NCI-H2107 treated with DMSO at 0.1 percent for 48 hours (cell line): ENCODE results near the gene MCRIP2.
"Not testable (repeated sequence)": the region's sequence is repeated elsewhere in the genome, so short reads cannot be mapped to it uniquely, and the experiment has no call there.

Source experiments
- DNase-seq: peaks from one replicate; lab custom pipeline; 2025; ENCODE audit not compliant: unreplicated experiment; lab: John Stamatoyannopoulos, UW

Gene MCRIP2, protein sequence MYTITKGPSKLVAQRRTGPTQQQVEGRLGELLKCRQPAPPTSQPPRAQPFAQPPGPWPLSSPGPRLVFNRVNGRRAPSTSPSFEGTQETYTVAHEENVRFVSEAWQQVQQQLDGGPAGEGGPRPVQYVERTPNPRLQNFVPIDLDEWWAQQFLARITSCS

DNA sequence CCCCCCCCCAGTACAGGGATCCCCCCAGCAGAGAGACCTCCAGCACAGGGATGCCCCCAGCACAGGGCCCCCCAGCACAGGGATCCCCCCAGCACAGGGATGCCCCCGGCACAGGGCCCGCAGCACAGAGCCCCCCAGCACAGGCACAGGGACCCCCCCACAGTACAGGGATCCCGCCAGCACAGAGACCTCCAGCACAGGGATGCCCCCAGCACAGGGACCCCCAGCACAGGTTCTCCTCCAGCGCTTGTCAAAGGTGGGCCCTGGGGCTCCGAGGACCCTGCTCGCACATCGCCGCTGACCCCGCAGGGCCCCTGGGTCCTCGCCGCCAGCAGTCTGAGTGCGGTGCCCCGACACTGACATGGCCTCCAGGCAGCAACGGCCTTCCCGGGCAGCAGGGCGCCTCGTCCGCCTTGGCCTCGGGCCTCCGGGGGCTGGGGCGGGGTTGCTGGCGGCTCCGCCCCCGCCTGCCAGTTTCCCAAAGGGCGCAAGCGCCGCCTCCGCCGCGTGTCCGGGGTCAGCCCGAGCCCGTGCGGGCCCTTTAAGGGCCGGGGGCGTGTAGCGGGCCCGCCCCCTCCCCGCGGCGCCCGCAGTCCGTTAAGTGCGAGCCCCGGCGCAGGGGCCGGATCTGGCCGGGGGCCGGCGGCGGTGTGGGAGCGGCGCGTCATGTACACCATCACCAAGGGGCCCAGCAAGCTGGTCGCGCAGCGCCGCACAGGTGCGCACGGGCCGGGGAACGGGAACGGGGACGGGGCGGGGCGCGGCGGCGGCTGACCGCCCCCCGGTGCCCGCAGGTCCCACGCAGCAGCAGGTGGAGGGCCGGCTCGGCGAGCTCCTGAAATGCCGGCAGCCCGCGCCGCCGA is at the start of gene MCRIP2:
TSS of gene MCRIP2 (plus strand) at position 503 of the 863 bp plus-strand sequence. CDS start at position 667, 164 bp downstream.
- DNase-seq, result peak; percentile 21

DNA sequence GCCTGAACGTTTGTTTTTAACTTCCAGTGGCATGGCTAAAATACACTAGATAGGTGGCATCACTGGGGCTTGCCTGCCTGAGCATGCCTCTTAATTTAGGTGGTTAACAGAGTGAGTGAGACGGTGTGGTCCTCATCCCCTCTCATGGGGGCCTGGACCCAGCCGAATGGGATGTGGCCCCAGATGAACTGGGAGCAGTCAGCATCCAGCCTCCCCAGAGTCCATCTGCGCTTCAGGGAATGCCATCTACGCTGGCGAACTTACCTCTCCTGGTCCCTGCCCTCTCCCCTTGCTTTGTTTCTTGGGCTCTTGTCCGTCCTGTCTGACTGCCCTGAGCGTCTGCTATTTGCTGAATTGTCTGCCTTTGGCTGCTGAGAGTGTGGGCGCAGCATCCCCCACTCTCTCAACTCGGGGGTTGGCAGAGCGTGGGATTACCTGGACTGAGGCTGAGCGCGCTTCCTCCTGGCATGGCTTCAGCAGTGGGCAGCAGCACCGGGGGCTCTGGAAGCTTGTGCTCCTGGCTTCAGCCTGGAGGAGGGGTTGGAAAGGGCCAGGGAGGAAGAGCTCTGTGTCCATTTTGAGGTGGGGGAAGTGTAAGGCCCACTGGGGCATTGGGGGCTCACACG is 49.6 kb upstream of the MCRIP2 start:
- no peak for DNase-seq

DNA sequence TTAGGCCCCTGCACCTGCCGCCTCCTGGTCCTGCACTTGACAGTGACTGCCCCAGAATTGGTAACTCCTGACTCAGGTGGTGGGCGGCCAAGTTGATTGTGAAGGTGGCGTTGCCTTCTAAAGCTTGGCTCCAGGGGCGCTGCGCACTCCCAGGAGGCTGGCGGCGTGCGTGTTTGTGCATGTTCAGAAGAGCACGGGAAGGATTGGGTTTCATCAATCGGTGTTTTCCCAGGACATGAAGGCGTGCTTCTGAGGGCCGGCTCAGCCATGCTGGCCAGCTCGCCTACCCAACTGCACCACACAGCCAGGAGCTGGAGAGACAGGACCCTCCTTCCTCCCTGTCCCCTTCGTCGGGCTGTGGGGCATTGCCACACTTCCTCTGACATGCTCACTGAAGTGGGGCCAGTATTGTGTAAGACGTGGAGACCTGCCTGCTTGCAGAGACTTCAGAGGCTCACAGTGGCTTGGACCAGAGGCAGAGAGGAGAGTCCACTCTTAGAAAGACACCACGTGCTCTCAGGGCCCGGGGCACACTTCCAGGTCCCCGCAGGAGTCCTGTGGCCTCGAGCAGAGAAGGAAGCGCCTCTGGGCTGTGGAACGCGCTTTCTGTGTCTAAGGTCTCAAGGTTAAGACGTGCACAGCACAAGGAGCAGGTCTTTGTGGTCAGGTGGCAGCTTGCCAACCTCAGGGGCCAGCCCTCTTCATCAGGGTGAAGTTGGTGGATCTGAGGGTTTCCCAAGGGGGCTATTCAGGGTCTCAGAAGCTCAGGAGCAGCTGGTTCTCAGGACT is 48.9 kb upstream of the MCRIP2 start:
- peak; percentile 81 for DNase-seq

DNA sequence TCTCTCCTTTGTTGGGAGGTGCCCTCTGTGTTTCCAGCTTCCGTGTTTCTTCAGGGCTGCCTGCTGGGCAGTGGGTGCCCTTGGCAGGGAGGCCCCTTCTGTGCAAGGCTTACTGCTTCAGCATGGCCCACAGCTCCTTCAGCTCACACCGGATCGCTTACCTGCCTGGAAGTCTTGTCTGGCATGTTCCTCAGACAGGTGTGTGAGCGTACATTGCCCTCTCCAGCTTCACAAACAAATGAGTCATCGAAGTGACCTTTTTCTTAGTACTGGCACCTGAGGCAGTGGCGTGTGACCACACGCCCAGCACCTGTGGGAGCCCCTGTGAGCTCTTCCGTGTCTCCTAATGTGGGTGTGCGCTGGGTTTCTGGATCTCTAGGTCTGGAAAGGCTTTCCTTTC is 48.2 kb upstream of the MCRIP2 start:
- DNase-seq, result peak; percentile 83

DNA sequence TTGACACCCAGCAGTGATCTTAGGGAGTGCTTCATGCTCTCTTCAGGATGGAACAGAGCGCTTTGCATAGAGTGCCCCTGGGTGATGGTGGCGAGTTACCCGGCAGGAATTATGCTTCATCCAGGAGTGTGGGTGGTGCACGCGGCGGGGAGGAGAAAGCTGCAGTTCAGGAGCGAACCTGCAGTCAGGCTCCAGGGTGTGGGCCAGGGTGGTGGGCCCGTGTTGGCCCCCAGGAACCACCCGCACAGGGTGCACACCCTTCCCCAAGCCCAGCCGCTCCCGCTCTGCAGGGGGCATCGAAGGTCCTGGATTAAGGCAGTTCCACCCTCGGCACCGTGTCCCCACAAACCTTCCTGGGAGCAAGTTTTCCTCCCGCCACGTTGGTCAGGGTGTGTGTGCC is 47.8 kb upstream of the MCRIP2 start:
- no peak for DNase-seq

DNA sequence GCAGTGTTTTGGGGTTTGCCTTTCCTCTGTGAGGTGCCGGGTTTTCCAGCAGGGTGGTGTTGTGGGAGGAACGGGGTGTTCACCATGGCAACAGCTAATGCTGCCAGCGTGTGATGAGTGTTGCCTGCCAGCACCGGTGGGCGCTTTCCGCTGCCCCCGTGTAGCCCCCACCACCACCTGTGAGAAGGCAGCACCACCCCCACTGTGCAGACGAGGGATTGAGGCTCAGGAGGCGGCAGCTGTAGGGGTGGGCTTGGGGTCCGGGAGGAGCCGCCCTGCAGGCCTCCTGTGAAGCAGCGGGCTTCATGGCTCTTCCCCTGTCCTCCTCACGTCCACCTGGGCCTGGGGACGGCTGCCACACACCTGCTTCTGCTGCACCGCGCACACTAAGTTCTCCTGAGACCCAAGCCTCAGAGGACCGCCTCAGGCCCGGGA is 46.5 kb upstream of the MCRIP2 start:
- DNase-seq, result no peak

DNA sequence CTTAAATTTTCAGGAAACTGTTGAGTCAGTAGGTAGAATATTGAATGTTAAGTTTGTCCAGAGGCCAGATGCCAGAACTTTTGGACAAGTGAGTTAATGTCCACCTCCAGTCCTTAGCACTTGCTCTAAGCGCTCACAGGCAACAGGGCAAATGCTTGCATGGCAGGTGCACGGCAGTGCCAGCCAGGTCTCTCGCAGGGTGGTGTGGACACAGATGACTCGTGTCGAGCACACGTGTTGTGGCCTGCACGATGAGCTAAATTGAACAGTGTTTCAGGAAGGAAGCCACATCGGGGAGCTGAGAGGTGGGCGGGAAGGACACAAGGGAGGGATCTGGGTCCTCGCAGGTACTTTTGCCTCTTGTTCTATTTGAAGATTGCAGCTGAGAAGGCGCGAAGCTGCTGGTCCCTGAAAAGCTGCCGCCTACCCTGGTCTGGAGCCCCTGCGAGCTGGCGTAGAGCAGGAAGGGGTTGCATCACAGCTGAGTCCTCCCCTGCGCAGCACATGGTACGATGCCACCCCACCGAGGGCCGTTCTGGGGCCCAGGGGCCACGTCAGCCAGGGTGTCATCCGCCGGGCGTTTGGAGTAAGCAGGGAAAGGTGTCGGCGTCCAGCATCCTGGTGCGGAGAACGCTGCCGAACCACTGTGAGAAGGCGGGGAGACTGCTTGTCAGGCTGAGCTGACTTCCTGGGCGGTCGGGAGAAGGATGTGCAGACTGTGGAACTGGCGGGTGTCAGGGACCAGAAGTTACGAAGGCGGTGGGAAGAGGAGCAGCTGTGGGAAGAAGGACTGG is 45.5 kb upstream of the MCRIP2 start:
- DNase-seq, result no peak

DNA sequence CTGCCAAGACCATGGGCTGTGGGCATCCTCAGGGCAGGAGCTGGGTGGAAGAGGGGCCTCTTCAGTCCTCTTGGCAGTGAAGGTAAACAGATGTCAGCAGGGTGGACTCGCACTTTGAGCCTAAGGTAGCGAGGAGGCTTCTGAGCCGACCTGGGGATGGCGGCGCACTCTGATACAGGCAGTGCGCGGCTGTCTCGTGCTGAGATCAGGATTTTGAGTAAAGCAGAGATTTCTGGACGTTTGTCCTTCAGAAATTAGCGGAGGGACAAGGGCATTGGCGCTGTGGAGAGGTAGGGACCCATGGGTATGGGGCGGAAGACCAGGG is 44.9 kb upstream of the MCRIP2 start:
- DNase-seq, result no peak

DNA sequence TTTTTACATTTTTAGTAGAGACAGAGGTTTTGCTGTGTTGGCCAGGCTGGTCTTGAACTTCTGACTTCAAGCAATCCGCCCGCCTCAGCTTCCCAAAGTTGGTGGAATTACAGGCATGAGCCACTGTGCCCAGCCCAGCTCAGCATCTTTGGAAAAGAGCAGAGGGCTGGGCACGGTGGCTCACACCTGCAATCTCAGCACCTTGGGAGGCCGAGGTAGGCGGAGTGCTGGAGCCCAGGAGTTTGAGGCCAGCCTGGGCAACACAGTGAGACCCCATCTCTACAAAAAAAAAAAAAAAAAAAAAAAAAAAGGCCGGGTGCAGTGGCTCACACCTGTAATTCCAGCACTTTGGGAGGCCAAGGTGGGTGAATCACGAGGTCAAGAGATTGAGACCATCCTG is 44.0 kb upstream of the MCRIP2 start:
- DNase-seq, result not testable (repeated sequence)

DNA sequence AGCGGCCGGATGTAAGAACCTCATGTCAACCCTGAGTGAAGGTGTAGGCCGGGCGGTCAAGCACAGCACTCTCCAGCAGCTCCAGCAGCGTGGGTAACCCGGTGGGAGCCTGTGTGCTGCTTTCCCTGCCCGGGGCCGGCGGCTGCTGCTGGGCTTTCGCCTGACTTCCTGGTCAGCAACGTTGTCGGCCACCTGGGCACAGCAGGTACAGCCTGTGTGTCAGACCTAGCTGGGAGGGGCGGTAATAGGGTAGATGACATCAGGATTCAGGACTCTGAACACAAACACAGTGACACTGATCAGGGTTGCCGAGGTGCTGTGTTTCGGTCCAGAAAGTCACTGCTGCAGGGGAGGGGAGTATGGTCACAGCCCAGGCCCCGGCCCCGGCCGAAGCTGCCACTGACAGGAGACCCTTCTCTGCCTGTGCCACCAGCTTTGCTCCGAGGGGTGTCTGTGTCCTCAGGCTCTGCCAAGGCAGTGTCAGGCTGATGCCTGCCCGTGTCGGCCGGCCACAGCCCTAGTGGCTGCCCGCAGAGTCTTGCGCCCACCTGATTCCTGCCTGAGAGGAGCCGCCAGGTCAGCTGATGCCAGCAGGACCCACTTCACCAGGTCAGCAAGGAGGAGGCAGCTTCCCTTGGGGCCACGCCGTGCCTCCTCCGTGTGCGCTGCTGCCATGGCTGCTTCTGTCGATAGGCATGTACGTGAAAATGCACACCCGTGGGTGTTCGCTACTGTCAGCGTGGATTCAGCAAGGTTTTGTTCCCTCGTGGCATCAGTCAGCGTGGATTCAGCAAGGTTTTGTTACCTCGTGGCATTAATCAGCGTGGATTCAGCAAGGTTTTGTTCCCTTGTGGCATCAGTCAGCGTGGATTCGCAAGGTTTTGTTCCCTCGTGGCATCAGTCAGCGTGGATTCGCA is 42.5 kb upstream of the MCRIP2 start:
- DNase-seq, result no peak

DNA sequence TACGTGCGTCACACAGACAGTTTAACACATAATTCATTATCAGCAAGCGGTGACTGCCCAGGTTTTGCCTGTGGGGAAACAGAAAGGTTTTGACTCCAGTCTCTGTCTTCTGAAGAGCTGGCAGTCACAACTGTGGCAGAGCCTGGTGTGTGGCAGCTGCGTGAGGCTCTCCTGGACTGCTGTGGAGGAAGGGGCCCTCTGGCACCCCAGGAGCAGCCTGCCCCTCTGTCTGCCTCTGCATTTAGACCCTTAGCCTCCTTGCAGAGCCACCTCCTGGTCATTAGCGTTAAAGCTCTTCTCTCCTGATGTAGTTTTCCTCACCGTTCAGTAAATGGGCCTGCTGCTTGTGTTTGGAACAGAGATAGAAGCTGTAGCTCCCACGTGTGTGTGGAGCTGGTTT is 40.8 kb upstream of the MCRIP2 start:
- no peak for DNase-seq

DNA sequence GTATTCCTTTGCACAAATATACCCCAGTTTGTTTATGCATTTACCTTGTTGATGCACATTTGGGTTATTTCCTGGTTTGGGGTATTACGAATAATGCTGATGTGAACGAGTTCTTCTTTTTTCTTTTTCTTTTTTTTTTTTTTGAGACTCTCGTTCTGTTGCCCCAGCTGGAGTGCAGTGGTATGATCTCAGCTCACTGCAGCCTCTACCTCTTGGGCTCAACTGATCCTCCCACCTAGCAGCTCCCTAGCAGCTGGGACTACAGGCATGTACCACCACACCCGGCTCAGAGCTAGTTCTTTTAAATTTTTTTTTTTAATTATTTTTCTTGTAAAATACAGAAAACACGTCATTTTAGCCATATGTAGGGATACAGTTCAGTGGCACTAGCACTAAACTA is 37.7 kb upstream of the MCRIP2 start:
- no peak for DNase-seq

DNA sequence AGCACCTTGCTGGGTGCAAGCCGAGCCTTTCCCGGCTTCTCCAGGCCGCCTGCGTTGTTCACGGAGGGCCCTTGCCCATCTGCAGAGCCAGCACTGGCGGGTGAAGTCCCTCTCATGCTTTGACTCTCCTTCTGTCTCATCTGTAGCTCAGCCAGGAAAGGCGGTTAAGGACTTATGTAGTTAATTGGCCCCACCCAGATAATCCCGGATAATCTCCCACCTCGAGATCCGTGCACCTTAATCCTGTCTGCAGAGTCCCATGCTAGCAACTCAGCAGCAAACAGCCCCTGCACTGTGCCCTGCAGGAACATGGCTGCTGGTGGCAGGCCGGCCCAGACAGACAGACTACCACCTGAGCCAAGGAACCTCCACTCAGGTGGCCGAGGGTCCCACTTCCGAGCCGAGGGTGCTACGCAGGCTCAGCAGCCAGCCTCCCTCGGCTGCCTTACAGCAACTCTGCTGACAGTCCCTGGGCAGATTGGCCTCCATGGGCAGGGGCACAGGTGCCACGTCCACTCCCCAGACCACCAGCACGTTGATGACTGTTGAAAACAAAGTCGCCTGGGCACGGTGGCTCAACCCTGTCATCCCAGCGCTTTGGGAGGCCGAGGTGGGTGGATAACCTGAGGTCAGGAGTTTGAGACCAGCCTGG is 34.8 kb upstream of the MCRIP2 start:
- no peak for DNase-seq

DNA sequence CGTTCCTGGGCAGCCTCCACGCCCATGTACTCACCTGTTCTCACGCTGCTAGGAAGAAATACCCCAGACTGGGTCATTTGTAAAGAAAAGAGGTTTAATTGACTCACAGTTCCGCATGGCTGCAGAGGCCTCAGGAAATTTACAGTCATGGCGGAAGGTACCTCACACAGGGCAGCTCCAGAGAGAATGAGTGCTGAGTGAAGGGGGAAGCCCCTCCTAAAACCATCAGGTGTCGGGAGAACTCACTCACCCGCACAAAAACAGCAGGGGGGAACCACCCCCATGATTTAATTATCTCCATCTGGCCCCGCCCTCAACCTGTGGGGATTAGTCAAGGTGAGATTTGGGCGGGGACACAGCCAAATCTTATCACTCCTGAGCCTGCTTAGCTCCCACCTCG is 33.6 kb upstream of the MCRIP2 start:
- DNase-seq, result no peak

DNA sequence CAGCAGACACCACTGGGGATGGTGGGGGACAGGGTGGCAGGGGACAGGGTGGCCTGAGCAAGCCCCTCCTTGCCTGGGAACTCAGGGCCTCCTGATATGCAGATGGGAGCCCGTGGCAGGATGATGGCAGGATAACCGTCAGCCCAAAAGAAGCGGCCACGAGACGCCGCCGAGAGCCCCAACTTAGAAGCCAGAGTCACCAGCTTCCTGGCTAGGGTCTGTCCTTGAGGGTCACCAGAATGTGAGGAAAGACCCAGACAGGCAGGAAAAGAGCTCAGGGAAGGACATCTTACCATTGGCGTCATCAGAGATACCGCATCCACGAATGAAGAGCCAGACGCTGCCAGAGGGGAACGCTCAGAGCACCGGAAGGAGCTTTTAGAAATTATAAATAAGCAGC is 32.3 kb upstream of the MCRIP2 start:
- DNase-seq, result no peak

DNA sequence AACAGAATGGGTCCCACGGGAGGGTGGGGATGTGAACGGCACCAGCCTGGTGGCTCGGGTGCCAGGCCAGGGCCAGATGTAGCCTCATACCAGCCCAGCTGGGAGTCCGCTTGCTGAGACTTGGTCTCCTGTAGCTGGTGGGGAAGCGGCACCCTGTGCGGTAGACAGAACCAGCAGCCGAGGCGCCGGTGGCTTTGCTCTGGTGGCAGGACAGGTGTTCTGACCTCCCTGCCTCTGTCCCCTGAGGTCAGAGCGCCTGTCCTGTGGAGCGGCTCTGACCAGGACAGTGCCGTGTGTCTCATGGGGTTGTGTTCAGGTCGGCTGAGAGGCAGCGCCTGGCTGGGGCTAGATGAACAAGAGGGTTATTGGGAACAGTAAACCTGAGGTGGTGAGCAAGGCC is 31.6 kb upstream of the MCRIP2 start:
- no peak for DNase-seq

DNA sequence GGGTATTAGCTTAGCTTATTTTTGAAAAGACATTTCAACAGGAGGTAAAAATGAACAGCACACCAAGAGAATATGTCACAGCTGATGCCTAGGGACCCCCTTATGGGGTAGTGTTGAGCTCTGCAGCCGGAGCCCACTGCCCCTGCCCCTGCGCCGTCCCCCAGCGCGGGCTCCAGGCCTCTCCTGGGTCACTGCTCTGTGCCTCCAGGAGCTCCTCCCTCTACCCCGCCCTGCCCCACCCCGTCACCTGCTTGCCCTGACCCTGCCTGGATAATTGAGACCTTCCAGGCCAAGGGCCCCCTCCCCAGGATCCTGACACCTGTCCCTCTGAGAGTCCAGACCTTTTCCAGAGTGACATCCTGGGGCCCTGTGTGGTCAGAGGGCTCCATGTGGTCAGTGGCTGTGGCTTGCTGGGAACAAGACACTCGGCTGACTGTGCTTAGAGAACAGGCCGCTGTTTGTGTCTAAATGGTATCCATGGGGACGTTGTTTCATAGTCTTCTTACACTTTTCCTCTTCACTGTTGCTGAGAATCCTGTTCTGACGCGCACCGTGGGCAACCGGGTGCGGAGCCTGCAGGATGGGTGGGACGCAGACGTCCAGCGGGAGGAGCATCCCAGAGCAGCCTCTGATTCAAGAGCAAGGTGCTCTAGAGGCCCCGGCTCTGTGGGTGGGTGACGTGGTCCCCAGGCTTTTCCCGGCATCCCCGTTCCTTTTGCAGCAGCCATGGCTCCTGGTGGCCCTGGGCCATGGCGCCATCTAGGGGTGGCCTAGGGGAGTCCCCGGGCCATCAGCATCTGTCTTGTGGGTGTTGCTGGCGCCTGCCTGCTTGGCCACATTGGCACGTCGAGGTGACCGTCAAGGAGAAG is 30.9 kb upstream of the MCRIP2 start:
- no peak for DNase-seq

DNA sequence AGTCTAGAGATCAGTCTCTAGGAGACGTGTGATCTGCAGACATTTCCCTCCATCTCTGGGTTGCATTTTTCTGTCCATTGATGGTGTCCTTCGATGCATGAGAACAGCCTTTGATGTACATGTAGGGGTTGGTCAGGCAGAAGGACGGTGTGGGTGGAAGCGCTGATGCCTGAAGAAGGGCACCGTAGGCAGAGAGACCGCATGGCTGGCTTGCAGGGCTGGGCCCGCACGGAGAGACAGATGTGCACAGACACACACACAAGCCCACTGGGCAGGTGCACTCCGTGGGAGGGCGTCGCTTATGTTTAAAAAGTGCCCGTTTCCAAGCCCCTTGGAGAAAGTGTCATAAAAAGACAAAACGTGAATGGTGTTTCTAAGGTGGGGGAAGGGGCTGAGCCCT is 26.5 kb upstream of the MCRIP2 start:
- no peak for DNase-seq
